AG09309 (cell line): ENCODE data around the gene PARK7.
"Not testable (repeated sequence)": the region's sequence is repeated elsewhere in the genome, so short reads cannot be mapped to it uniquely, and the experiment has no call there.

ENCODE experiments used
- DNase-seq: peaks from one replicate; pipeline ENCODE4 v3.0.0-alpha.2; 2010; ENCODE audit warnings: low read depth
- H3K4me3 ChIP-seq: 2 replicates; pipeline ENCODE4 v1.5.1; 2011; ENCODE audit warnings: mild to moderate bottlenecking, low read depth, low read length, moderate library complexity; ENCODE audit not compliant: control insufficient read depth
- TF ChIP-seq, protein P1 (sequence below): IDR thresholded peaks from 2 replicates; pipeline ENCODE4 v1.5.1; 2011; ENCODE audit warnings: mild to moderate bottlenecking, low read depth, low read length, inconsistent platforms; ENCODE audit not compliant: insufficient read depth, control insufficient read depth; ENCODE audit errors: missing control alignments

Gene PARK7

DNA sequence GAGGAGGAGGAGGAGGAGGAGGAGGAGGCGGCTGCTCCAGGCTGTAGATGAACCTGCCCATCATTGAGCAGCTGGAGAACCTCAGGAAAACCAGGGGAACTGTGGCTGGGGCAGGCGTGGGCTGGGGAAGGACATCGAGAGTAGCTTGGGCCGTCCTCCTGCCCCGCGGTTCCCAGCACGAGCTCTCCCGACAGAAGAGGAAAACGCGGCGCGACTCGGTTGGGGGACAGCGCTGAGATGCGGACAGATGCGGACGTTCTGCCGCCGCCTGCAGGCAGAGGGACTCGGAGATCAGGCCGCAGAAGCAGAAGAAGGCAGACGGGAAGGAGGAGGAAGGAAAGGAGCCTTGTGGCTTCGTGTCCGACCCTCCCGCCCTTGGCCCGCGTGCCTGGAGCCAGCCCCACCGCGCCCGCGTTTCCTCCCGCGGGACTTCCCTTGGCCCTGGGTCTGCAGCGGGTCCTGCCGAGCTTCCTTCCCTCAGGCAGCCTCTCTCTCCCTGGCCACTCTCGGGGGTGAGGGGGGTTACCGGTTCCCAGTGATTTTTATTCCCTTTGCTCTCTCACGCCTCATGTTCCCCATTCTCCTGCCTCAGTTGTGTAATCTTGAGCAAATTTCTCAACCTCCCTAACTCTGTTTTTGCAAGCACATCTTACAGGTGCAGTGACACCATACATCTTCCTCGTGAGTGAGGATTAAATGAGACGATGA, 19.1 kb upstream of the PARK7 start:
- peak overlapping the region; percentile 16 for H3K4me3 ChIP-seq
- TF ChIP-seq, protein P1, sequence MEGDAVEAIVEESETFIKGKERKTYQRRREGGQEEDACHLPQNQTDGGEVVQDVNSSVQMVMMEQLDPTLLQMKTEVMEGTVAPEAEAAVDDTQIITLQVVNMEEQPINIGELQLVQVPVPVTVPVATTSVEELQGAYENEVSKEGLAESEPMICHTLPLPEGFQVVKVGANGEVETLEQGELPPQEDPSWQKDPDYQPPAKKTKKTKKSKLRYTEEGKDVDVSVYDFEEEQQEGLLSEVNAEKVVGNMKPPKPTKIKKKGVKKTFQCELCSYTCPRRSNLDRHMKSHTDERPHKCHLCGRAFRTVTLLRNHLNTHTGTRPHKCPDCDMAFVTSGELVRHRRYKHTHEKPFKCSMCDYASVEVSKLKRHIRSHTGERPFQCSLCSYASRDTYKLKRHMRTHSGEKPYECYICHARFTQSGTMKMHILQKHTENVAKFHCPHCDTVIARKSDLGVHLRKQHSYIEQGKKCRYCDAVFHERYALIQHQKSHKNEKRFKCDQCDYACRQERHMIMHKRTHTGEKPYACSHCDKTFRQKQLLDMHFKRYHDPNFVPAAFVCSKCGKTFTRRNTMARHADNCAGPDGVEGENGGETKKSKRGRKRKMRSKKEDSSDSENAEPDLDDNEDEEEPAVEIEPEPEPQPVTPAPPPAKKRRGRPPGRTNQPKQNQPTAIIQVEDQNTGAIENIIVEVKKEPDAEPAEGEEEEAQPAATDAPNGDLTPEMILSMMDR: peak; percentile 53
- DNase-seq: no peak

DNA sequence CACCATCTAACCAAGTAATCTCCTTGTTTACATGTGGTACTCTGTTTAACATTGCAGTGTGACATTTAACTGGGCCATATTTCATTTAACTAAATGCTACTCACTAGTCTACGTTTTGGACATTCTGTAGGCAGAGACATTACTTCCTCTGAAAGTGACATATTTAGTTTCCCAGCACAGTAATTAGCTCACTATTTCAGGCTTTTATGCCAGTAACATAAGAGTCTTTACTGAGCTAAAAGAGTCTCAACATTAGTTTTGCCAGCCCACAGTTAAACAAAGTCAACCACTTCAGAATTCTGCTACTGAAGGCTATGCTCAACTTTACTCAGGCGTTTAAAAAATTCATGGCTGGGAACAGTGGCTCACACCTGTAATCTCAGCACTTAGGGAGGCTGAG, 18.3 kb upstream of the PARK7 start:
- TF ChIP-seq, protein P1: no peak
- DNase-seq: no peak
- H3K4me3 ChIP-seq: no peak overlapping the region

DNA sequence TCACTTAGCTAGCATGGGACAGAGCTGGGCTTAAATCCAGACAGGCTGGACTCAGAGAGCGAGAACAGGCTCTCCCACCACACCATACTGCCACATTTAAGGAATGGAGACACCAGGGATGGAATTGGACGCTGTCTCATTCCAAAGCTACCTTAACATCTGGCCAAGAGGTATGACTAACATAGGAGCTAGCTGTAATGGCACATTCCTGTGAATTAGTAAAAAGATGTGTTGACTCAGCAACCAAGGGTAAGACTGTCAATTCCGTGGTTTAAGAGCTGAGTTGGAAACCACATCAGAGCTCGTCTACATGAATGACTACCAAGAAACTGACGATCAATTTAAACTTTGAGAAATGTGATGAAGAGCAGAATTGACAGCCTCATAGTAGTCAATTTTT, 12.6 kb upstream of the PARK7 start:
- TF ChIP-seq, protein P1: no peak
- DNase-seq: peak; percentile 59
- no peak overlapping the region for H3K4me3 ChIP-seq

DNA sequence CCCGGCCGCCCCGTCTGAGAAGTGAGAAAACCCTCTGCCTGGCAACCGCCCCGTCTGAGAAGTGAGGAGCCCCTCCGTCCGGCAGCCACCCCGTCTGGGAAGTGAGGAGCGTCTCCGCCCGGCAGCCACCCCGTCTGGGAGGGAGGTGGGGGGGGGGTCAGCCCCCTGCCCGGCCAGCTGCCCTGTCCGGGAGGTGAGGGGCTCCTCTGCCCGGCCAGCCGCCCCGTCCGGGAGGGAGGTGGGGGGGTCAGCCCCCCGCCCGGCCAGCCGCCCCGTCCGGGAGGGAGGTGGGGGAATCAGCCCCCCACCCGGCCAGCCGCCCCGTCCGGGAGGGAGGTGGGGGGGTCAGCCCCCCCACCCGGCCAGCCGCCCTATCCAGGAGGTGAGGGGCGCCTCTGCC, 8.7 kb upstream of the PARK7 start:
- DNase-seq, H3K4me3 ChIP-seq: not testable (repeated sequence)

DNA sequence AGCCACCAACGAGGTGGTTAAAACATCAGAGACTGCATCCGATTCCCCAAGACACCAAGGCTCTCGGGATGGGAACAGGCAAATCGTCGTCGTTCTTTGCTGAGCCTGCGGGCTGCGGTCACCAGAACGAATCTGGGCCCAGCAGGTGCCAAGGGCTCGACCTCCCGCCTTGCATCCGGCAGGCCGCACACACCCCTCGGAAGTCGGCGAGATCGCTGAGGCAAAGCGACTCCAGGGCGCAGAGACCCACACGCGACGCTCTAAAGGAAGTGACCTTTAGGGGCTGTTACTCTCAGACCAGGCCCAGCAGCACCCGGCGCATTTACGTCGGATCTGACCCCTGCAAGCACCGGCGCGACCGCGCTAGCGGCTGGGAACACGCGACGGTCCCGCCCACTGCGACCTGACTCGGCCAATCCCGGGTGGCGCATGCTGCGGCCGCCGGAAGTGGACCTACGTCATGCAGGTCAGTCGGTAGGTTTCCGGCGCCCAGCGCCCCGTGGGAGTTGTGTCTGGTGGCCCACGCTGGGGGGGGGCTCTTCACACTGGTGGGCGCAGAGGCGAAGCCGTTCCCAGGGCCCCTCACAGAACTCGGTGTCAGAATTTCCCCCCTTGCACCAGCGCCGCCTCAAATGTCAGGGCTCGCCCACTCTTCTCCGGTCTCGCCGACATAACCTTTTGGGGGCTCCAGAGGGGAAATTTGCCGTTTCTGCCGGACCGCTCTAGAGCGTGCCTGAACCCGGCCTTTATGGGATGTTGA, 7.5 kb upstream of the PARK7 start:
- DNase-seq: peak; percentile 52
- H3K4me3 ChIP-seq: peak overlapping the region; percentile 53
- TF ChIP-seq, protein P1: no peak

DNA sequence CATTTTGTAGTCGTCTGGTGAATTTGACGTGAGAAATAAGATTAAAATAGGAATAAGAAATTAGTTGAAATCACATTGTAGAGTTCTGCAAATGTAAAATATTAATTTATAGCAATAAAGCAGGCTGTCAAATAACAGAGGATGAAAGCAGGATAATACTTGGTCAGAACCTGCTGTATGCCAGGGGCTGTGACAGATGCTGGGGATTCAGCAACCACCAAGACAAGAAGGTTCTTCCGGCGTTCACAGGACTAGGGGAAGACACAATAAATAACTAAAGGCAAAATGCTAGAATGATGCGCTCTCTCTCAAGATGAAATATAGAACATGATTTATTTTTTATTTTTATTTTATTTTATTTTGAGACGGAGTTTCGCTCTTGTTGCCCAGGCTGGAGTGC, 6.8 kb upstream of the PARK7 start:
- peak overlapping the region; percentile 53 for H3K4me3 ChIP-seq
- TF ChIP-seq, protein P1: no peak
- DNase-seq: no peak
